Stimulated activated naive CD8-positive, alpha-beta T cell treated with anti-CD3 and anti-CD28 coated beads, Interleukin-15, amount 100 ng/mL, for 72 hours (primary cell): ENCODE results near the gene TPBGL.

Experiments used
- ATAC-seq: fragments of 150-1000 bp; cut with Tn5 transposase; 2 replicates; pipeline ENCODE4 v1.10.0; 2021; ENCODE audit warnings: mild to moderate bottlenecking, moderate library complexity
- DNase-seq, 2 donors: peaks; one replicate each; pipeline ENCODE4 v3.0.0; 2021 to 2022
- H3K27ac Mint-ChIP-seq, 2 donors: one replicate each; pipeline ENCODE4 v1.8.0; 2022; ENCODE audit warnings: mild to moderate bottlenecking in 2 of 2, mixed read lengths in 2 of 2, moderate library complexity in 2 of 2
- H3K27me3 Mint-ChIP-seq: one replicate; pipeline ENCODE4 v1.8.0; 2022; ENCODE audit warnings: mixed read lengths
- H3K4me1 Mint-ChIP-seq: one replicate; pipeline ENCODE4 v1.8.0; 2022; ENCODE audit warnings: mild to moderate bottlenecking, mixed read lengths
- H3K4me3 Mint-ChIP-seq, 2 donors: one replicate each; pipeline ENCODE4 v1.8.0; 2022; ENCODE audit warnings: mild to moderate bottlenecking in 2 of 2, mixed read lengths in 2 of 2, moderate library complexity in 1 of 2
- H3K9me3 Mint-ChIP-seq, 2 donors: one replicate each; pipeline ENCODE4 v1.8.0; 2022; ENCODE audit warnings: mixed read lengths in 2 of 2

The TPBGL gene, protein sequence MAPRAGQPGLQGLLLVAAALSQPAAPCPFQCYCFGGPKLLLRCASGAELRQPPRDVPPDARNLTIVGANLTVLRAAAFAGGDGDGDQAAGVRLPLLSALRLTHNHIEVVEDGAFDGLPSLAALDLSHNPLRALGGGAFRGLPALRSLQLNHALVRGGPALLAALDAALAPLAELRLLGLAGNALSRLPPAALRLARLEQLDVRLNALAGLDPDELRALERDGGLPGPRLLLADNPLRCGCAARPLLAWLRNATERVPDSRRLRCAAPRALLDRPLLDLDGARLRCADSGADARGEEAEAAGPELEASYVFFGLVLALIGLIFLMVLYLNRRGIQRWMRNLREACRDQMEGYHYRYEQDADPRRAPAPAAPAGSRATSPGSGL

DNA sequence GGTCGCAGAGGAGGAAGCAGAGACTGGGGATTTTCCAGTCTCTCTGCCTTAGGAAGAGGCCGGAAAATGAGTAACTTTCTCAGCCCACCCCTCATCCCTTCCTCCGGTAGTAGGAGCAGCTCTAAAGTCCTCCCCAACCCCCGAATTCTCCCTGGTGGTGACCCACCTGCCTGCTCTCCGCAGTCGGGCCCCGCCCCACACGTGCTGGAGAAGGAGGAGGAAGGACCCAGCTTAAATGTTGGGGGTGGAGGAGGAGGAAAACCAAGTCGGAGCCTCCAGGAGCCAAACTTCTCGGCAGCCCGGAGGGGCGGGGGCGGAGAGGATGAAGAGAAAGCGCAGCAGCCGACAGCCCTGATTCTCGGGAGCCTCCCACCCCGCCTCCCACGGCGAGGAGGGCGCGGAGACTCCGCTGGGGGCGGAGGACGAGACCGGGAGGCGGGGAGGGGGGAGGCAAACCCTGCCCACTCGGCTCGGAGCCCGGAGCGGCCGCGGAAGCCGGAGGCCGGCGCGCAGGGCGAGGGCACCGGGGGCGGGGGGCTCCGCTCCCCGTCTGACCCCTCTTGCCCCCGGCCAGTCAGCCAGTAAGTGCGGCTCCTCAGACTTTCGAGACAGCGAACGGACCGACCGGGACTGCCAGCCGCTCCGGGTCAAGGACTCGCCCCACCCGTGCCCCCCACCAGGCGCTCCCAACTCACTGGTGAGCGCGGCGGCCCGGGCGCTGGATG, at the start of gene TPBGL:
TPBGL (plus strand) TSS at position 464 of the 725 bp plus-strand sequence. CDS start 276 bp downstream, outside the sequence.
- no peak for DNase-seq
- H3K27me3 Mint-ChIP-seq, result peaks cover 81% of the 10 kb centered on the region
- ATAC-seq, result no peak

DNA sequence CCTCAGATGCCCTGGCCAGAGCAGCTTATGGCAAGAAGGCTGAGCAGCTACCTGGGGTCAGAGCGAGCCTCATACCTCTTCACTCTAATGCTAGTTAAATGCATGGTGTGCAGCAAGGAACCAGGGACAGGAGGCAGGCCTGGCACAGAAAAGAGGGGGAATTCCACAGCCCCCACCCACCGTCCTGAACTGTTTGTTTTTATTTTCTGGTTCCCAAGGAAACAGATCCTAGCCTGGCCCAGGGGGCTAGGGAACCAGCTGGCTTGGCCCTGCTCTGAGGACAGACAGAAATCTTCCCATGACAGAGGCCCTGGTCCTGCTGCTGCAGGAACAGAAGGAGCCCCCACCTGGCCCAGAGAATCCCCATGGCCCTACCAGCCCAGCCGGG, 49.2 kb upstream of the TPBGL start:
- Mint-ChIP-seq H3K4me1 (no peaks in the 10 kb centered on the region), H3K27me3 (no peaks in the 10 kb centered on the region), H3K4me3 (no peak overlapping the region), H3K9me3 (no peaks in the 10 kb centered on the region), H3K27ac (no peak overlapping the region)
- DNase-seq, result no peak
- ATAC-seq, result no peak

More for the DNA sequence above, at the start of gene TPBGL:
- Mint-ChIP-seq H3K27ac (no peak within 1 kb of the TSS), H3K9me3 (no peaks in the 10 kb centered on the region), H3K4me3 (peak within 1 kb of the TSS; percentile 72 to 92), H3K4me1 (peaks cover 22% of the 10 kb centered on the region)

DNA sequence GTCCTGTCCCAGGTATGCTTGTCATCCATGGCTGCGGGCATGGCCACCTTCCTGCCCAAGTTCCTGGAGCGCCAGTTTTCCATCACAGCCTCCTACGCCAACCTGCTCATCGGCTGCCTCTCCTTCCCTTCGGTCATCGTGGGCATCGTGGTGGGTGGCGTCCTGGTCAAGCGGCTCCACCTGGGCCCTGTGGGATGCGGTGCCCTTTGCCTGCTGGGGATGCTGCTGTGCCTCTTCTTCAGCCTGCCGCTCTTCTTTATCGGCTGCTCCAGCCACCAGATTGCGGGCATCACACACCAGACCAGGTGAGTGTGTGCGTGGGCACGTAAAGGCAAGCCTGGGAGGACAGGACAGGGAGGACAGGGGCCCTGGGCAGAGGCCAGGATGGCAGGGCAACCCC, 47.3 kb upstream of the TPBGL start:
- peak overlapping the region in 1 of 2 donors; percentile 79 for H3K27ac Mint-ChIP-seq
- no peaks in the 10 kb centered on the region for H3K4me1 Mint-ChIP-seq
- no peak overlapping the region for H3K4me3 Mint-ChIP-seq
- no peaks in the 10 kb centered on the region for H3K27me3 Mint-ChIP-seq
- ATAC-seq (no peak), DNase-seq (no peak)
- H3K9me3 Mint-ChIP-seq, result no peaks in the 10 kb centered on the region

DNA sequence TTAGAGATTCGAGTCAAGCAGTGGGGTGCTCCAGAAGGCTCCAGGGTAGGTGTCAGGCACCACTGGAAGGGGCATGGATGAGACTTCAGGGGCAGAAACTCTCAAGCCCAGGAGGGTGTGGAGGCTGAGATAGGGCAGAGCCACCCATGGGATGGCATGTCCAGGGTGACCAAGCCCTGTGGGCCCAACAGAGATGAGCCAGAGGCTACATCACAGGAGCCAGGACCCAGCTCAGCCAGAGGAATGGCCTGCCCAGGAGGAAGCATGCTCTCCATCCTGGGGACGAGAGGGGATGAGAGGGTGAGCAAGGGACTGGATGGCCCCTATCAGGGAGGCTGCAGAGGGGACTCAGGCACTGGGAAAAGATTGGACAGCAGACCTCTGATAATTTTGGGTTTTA, 46.9 kb upstream of the TPBGL start:
- H3K9me3 Mint-ChIP-seq, result no peaks in the 10 kb centered on the region
- no peak for DNase-seq
- H3K27ac Mint-ChIP-seq, result peak overlapping the region in 1 of 2 donors; percentile 79
- H3K27me3 Mint-ChIP-seq, result no peaks in the 10 kb centered on the region
- ATAC-seq, result no peak
- H3K4me3 Mint-ChIP-seq, result no peak overlapping the region
- no peaks in the 10 kb centered on the region for H3K4me1 Mint-ChIP-seq

DNA sequence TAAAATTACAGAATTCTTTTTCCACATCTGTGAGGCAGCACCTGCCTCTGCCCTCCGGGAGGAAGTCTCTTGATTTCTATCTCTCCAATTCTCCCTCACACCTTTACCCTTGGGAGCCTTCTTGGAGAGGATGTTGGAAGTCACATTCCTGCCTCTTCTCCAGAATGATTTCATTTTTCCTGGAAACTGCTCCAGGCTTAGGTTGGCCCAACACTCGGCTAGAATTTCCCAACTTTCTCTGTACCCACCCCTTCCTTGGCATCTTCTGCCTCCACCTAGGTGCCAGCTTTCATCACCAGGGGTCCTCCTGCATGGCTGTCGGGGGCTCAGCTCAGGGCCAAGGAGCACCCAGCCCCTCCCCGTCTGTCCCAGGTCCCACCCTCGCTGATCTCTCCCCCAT, 46.4 kb upstream of the TPBGL start:
- ATAC-seq (no peak), DNase-seq (no peak)
- H3K9me3 Mint-ChIP-seq, result no peaks in the 10 kb centered on the region
- H3K27ac Mint-ChIP-seq, result no peak overlapping the region
- H3K4me3 Mint-ChIP-seq, result no peak overlapping the region
- no peaks in the 10 kb centered on the region for H3K27me3 Mint-ChIP-seq
- H3K4me1 Mint-ChIP-seq, result no peaks in the 10 kb centered on the region

DNA sequence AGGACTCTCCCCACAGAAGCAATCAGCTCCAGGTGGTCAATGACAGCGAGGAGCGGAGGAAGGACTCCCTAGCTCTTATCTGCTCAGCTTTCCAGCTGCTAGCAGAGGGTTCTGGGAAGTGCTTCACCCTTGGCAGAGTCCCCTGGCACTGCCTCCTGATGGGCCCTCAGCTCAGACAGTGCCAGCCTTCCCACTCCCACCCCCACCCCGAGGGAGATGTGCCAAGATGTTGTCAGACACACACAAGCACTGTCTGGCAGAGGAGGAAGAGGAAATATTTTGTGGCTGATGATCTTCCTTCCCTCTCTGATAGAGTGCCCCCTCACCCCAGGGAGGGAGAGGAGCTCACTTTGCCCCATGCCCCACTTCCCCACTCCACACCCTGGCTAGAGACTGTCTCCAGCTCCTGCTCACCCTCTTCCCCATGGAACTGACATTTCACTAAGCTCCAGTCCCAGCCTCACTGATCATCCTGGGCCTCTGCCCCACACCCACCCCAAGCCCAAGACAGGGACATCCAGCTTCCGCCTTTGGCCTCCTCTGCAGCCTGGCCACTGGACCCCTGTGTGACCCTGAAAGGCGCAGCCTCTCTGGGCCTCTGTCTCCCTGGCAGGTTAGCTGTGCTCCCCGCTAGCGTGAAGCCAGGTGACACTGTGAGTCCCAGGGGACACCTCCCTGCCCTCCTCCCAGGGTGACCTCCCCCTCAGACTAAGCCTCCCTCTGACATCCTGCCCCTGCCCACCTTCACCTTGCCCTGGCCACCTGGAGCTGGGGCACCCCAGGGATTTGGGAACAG, 45.2 kb upstream of the TPBGL start:
- H3K4me3 Mint-ChIP-seq, result no peak overlapping the region
- H3K27me3 Mint-ChIP-seq, result no peaks in the 10 kb centered on the region
- ATAC-seq (no peak), DNase-seq (no peak)
- H3K27ac Mint-ChIP-seq, result peak overlapping the region; percentile 22 to 75
- no peaks in the 10 kb centered on the region for H3K4me1 Mint-ChIP-seq
- H3K9me3 Mint-ChIP-seq, result no peaks in the 10 kb centered on the region

DNA sequence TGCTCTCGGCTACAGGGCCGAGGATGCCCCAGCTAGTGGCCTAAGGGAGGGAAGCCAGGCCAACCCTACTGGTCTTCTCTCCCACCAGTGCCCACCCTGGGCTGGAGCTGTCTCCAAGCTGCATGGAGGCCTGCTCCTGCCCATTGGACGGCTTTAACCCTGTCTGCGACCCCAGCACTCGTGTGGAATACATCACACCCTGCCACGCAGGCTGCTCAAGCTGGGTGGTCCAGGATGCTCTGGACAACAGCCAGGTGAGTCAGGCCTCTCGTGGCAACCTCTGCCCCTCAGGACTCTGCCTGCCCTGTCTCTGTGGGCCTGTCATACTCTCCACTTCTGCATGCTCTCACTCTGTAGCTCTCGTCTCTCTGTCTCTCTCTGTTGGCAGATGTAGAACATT, 44.1 kb upstream of the TPBGL start:
- H3K4me3 Mint-ChIP-seq, result no peak overlapping the region
- H3K9me3 Mint-ChIP-seq, result no peaks in the 10 kb centered on the region
- no peaks in the 10 kb centered on the region for H3K4me1 Mint-ChIP-seq
- DNase-seq, result no peak
- H3K27ac Mint-ChIP-seq, result peak overlapping the region in 1 of 2 donors; percentile 56
- no peaks in the 10 kb centered on the region for H3K27me3 Mint-ChIP-seq
- no peak for ATAC-seq

DNA sequence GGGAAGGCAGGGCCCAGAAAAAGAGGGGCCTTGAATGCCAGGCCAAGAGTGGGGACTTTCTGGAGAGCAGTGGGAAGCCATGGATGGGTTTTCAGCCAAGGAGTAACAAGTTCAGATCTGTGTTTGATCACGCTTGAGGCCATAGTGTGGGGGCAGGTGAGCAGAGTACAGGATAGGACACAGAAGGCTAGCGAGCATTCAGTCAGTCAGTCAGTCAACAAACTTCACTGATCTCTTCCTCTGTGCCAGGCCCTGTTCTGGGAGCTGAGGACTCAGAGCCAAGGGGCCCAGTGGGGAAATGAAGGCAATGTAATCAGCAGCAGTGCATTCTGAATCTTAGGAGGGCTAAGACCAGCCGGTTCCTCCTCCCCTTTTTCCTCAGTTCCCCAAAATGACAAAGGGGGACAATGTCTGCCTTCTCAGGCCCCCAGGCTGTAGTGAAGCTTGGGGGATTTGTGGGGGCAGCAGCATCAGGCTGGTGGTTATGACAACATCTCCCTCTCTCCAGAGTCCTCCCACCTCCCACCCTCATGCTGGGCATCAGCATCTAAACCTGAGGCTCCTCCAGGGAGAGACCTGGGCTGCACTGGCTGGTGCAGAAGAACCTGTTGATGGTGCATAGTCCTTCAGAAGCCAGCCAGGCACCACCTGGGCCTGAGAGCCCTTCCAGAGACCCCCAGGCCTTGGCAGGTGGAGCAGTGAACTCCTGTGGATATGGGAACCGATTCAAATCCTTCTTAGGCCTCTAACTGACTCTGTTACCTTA, 42.9 kb upstream of the TPBGL start:
- no peaks in the 10 kb centered on the region for H3K27me3 Mint-ChIP-seq
- H3K4me1 Mint-ChIP-seq, result no peaks in the 10 kb centered on the region
- H3K9me3 Mint-ChIP-seq, result no peaks in the 10 kb centered on the region
- peak overlapping the region in 1 of 2 donors; percentile 87 for H3K27ac Mint-ChIP-seq
- no peak for ATAC-seq
- DNase-seq, result no peak
- no peak overlapping the region for H3K4me3 Mint-ChIP-seq

DNA sequence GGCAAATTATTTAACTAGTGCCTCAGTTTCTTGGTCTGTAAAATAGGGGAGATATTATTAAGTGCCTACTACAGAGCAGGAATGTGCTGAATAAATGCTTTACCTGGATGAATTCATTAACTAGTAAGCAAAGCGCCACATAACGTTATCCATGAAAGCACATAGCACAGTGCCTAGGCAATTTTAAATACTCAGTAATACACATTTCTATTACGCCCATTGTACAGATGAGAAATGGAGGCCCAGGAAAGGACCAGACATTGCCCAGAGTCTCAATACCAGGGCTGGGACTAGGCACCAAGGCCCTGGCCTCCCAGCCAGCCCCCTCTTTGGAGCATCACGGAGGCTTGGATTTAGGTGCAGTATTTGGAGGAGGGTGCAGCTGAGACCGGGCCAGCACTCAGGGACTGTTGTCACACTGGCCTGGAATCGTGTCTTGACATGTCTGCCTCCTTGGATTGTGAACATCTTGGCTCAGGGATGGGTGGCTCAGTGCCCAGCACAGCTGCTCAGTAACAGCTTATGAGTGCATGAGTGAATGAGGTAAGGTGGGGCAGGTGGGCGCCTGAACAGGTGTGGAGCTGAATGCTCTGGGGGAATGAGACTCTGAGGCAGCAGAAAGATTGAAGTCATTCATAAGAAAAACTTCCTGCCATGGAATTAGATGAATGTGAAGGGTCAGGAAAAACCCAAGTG, 42.1 kb upstream of the TPBGL start:
- Mint-ChIP-seq H3K27ac (no peak overlapping the region), H3K27me3 (no peaks in the 10 kb centered on the region), H3K4me3 (no peak overlapping the region), H3K4me1 (no peaks in the 10 kb centered on the region), H3K9me3 (no peaks in the 10 kb centered on the region)
- ATAC-seq (no peak), DNase-seq (no peak)

DNA sequence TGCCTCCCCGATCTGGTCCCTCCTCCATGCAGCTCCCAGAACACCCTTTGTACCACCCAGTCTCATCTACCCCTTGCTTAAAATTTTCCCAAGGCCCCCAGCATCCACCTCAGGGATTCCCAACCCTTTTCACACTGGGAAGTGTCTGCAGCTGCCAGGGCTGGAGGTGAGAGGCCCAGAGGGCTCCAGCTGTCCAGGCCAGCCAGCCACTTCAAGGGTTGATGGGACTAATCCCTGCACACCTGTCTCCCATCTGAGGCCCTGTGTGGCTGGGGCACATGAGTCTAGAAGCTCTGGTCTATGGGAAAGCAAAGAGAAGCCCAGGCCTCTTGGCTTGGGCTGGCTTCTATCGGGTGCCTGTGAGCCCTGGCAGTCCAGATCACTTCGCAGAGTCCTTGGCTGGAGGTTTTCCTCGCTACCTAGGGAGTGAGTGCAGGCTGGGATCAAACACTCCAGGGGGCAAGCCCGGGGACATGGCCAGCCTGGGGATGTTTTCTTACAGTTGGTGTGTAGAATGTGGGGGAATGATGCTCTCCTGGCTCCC, 41.1 kb upstream of the TPBGL start:
- ATAC-seq, result no peak
- Mint-ChIP-seq H3K9me3 (no peaks in the 10 kb centered on the region), H3K4me3 (no peak overlapping the region), H3K4me1 (no peaks in the 10 kb centered on the region), H3K27ac (no peak overlapping the region), H3K27me3 (no peaks in the 10 kb centered on the region)
- DNase-seq, result no peak

DNA sequence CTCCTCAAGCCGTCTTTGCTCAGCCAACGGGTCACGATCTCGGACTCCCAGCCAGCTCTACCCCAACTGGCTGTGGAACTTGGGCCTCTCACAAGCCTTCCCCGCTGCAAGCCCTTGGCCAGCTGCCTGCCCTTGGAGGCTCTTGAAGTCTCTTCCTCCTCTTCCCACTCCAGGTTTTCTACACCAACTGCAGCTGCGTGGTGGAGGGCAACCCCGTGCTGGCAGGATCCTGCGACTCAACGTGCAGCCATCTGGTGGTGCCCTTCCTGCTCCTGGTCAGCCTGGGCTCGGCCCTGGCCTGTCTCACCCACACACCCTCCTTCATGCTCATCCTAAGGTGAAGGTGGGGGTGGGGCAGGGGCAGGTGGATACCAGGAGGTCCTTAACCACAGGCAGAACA, 40.5 kb upstream of the TPBGL start:
- no peaks in the 10 kb centered on the region for H3K4me1 Mint-ChIP-seq
- no peak overlapping the region for H3K4me3 Mint-ChIP-seq
- no peak for ATAC-seq
- no peaks in the 10 kb centered on the region for H3K27me3 Mint-ChIP-seq
- no peak overlapping the region for H3K27ac Mint-ChIP-seq
- no peaks in the 10 kb centered on the region for H3K9me3 Mint-ChIP-seq
- no peak for DNase-seq

DNA sequence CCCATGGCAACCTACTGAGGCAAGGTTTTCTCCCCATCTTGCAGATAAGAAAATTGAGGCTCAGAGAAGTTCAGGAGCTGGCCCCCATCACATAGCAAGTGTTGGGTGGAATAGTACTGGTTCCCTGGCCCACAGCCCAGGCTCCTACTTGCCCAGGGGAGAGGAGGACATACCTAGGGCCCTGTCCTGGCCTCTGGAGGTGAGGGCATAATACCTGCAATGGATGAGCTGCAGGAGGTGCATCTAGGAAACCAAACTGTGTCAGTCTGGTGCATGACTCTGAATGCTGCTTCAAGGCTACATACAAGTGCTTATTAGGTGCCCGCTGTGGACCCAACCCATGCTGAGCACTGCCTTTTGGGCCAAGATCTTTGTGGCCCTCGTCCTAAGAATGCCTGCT, 40.0 kb upstream of the TPBGL start:
- Mint-ChIP-seq H3K4me1 (no peaks in the 10 kb centered on the region), H3K27ac (no peak overlapping the region), H3K4me3 (no peak overlapping the region)

DNA sequence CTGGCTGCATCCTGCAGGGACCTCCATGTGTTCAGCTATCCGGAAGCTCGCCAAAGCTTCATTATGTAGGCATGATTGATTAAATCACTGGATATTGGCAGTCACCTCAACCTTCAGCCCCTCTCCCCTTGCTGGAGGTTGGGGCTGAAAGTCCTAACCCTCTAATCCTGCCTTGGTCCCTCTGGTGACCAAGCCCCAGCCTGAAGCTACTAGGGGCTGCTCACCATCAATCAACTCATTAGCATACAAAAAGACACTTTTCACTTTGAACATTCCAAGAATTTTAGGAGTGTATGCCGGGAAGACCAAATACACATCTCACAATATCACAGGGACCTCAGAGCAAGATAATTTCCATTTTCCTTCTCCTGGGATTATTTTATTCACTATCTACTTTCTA, 38.8 kb upstream of the TPBGL start:
- Mint-ChIP-seq H3K4me1 (no peaks in the 10 kb centered on the region), H3K9me3 (no peaks in the 10 kb centered on the region), H3K27ac (no peak overlapping the region), H3K27me3 (peaks cover 2% of the 10 kb centered on the region), H3K4me3 (no peak overlapping the region)
- ATAC-seq (no peak), DNase-seq (no peak)

More for the DNA sequence above, 40.0 kb upstream of the TPBGL start:
- ATAC-seq, result no peak
- H3K27me3 Mint-ChIP-seq, result no peaks in the 10 kb centered on the region
- DNase-seq, result no peak
- no peaks in the 10 kb centered on the region for H3K9me3 Mint-ChIP-seq

DNA sequence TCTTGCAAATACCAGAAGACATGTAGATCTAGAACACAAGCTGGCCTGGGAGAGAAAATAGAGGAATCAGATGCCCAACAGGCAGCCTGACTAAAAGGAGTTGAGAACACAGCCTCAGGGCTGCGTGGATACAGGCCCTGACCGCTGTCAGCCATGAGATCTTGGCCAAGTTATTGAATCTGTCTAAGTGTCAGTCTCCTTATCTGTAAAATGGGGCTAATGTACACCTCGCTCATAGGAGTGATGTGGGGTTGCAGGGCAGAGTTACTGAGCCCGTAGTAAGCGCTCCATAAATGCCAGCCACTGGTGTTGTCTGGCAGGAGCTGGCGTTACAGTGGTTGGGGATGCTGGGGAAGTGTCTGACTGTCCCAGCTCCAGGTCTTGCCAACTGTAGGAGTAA, 38.4 kb upstream of the TPBGL start:
- ATAC-seq, result no peak
- no peaks in the 10 kb centered on the region for H3K4me1 Mint-ChIP-seq
- DNase-seq, result no peak
- H3K27me3 Mint-ChIP-seq, result peaks cover 7% of the 10 kb centered on the region
- H3K4me3 Mint-ChIP-seq, result no peak overlapping the region
- peak overlapping the region in 1 of 2 donors; percentile 85 for H3K27ac Mint-ChIP-seq
- H3K9me3 Mint-ChIP-seq, result no peaks in the 10 kb centered on the region
